A549 (cell line): ENCODE data around the gene TUBA4A. TPM values are rescaled to one million over a fixed set of nuclear protein-coding genes. Genes with fewer than 3 reads are reported as not detected.

Source experiments
- ATAC-seq, 2 experiments: fragments of 200-7000 bp in 1 of 2; fragments of >200 bp in 1 of 2; cut with Nextera tagmentation in 1 of 2; cut with Tn5 transposase in 1 of 2; 3 replicates each; pipeline versions ENCODE4 v1.8.0 to v1.9.1; 2018 to 2020; ENCODE audit warnings: mild to moderate bottlenecking in 1 of 2, moderate library complexity in 1 of 2
- CTCF ChIA-PET: fragments of 300-600 bp; sonication (Branson Sonifier 250); formaldehyde crosslinking; extraction: SDS; loops from one replicate; lab custom pipeline; 2021; ENCODE audit warnings: antibody characterized with exemption, inconsistent platforms; lab: Yijun Ruan, JAX
- POLR2A ChIA-PET: fragments of 350-600 bp; formaldehyde crosslinking; extraction: SDS; loops from one replicate; lab custom pipeline; 2021; ENCODE audit warnings: antibody characterized with exemption, inconsistent platforms; lab: Yijun Ruan, JAX
- DNase-seq, 2 experiments: peaks; one replicate each; pipeline versions ENCODE4 v3.0.0 to v3.0.0-alpha.2; 2011 to 2016; ENCODE audit warnings: low read depth in 1 of 2, low spot score in 1 of 2
- FAIRE-seq: peaks from 2 replicates; lab custom pipeline; 2011; peaks lifted over from hg19 to GRCh38; lab: Jason Lieb, UNC
- H3K27ac ChIP-seq, 2 experiments: fragments of >200 bp; sonication (Bioruptor Twin); formaldehyde crosslinking; 3 replicates each; pipeline ENCODE4 v1.5.1; 2016 to 2017
- H3K4me1 ChIP-seq: fragments of >200 bp; sonication (Bioruptor Twin); formaldehyde crosslinking; 3 replicates; pipeline ENCODE4 v1.6.1; 2016
- H3K4me2 ChIP-seq: fragments of >200 bp; sonication (Bioruptor Twin); formaldehyde crosslinking; 3 replicates; pipeline ENCODE4 v1.6.1; 2016
- H3K4me3 ChIP-seq: fragments of >200 bp; sonication (Bioruptor Twin); formaldehyde crosslinking; 3 replicates; pipeline ENCODE4 v1.5.1; 2016
- H3K9me3 ChIP-seq: fragments of >200 bp; sonication (Bioruptor Twin); formaldehyde crosslinking; 3 replicates; pipeline ENCODE4 v1.6.1; 2016
- ATOH8 ChIP-seq: fragments of 250-450 bp; sonication (Bioruptor Pico); IDR thresholded peaks from 2 replicates; pipeline ENCODE4 v1.5.0; 2020; ENCODE audit warnings: low read depth, mild to moderate bottlenecking, moderate library complexity
- BHLHE40 ChIP-seq: IDR thresholded peaks from 2 replicates; pipeline ENCODE4 v1.6.1; 2012; ENCODE audit warnings: low read depth, low read length, inconsistent platforms
- CBX8 ChIP-seq: fragments of 200-600 bp; sonication (generic); IDR thresholded peaks from 2 replicates; pipeline ENCODE4 v1.6.1; 2016
- CHD2 ChIP-seq: fragments of 150-350 bp; IDR thresholded peaks from 2 replicates; pipeline ENCODE4 v1.6.1; 2014; ENCODE audit warnings: low read length; ENCODE audit not compliant: partially characterized antibody
- CHD4 ChIP-seq: fragments of 200-600 bp; sonication (generic); IDR thresholded peaks from 2 replicates; pipeline ENCODE4 v1.6.1; 2016; ENCODE audit warnings: antibody characterized with exemption, mild to moderate bottlenecking, borderline replicate concordance
- E2F6 ChIP-seq: IDR thresholded peaks from 2 replicates; pipeline ENCODE4 v1.6.1; 2012; ENCODE audit warnings: low read depth, borderline replicate concordance
- EP300 ChIP-seq, 2 experiments: fragments of >200 bp; sonication (Bioruptor Twin); formaldehyde crosslinking; IDR thresholded peaks; 2 replicates in 1 of 2; 3 replicates in 1 of 2; pipeline ENCODE4 v1.6.1; 2016 to 2017
- ESRRA ChIP-seq: fragments of 150-350 bp; IDR thresholded peaks from 2 replicates; pipeline ENCODE4 v1.6.1; 2014; ENCODE audit warnings: mild to moderate bottlenecking, low read length, borderline replicate concordance
- FOSB ChIP-seq: fragments of 250-450 bp; sonication (Bioruptor Pico); IDR thresholded peaks from 2 replicates; pipeline ENCODE4 v1.5.0; 2020; ENCODE audit warnings: mild to moderate bottlenecking, moderate library complexity
- FOSL2 ChIP-seq, 2 experiments: fragments of 450-650 bp in 1 of 2; fragments of >200 bp in 1 of 2; sonication (Bioruptor Twin) in 1 of 2; formaldehyde crosslinking; IDR thresholded peaks; 2 replicates each; pipeline versions ENCODE4 v1.5.0 to v1.6.1; 2016 to 2020; ENCODE audit warnings: mild to moderate bottlenecking in 1 of 2, moderate library complexity in 1 of 2
- HEYL ChIP-seq: fragments of 250-450 bp; sonication (Bioruptor Pico); IDR thresholded peaks from 2 replicates; pipeline ENCODE4 v1.8.0; 2021; ENCODE audit warnings: mild to moderate bottlenecking, moderate library complexity
- HOXB5 ChIP-seq: fragments of 250-450 bp; sonication (Bioruptor Pico); IDR thresholded peaks from 2 replicates; pipeline ENCODE4 v1.5.0; 2020; ENCODE audit warnings: mild to moderate bottlenecking, moderate library complexity
- JUNB ChIP-seq: fragments of >200 bp; sonication (Bioruptor Twin); formaldehyde crosslinking; IDR thresholded peaks from 2 replicates; pipeline ENCODE4 v1.6.1; 2016
- KDM1A ChIP-seq: fragments of 200-600 bp; sonication (generic); IDR thresholded peaks from 2 replicates; pipeline ENCODE4 v1.6.1; 2016; ENCODE audit warnings: low read depth, mild to moderate bottlenecking
- KDM5A ChIP-seq: fragments of 200-600 bp; sonication (generic); IDR thresholded peaks from 2 replicates; pipeline ENCODE4 v1.6.1; 2016; ENCODE audit warnings: antibody characterized with exemption, mild to moderate bottlenecking
- MAFK ChIP-seq: fragments of 450-650 bp; IDR thresholded peaks from 2 replicates; pipeline ENCODE4 v1.6.1; 2014; ENCODE audit not compliant: partially characterized antibody
- MAX ChIP-seq: IDR thresholded peaks from 2 replicates; pipeline ENCODE4 v1.6.1; 2012
- PBX3 ChIP-seq: IDR thresholded peaks from 2 replicates; pipeline ENCODE4 v1.6.1; 2012
- POLR2AphosphoS2 ChIP-seq: conservative IDR thresholded peaks from 2 replicates; pipeline ENCODE4 v1.6.1; 2012; ENCODE audit warnings: low read length, improper control_type of control experiment, inconsistent platforms
- RAD21 ChIP-seq, 2 experiments: fragments of >200 bp in 1 of 2; sonication (Bioruptor Twin) in 1 of 2; formaldehyde crosslinking in 1 of 2; IDR thresholded peaks in 1 of 2; conservative IDR thresholded peaks in 1 of 2; 2 replicates in 1 of 2; 3 replicates in 1 of 2; pipeline ENCODE4 v1.6.1; 2012 to 2018; ENCODE audit warnings: inconsistent platforms in 1 of 2
- RARB ChIP-seq: fragments of 250-450 bp; sonication (Bioruptor Pico); IDR thresholded peaks from 2 replicates; pipeline ENCODE4 v1.8.0; 2021; ENCODE audit warnings: mild to moderate bottlenecking, moderate library complexity
- RCOR1 ChIP-seq: fragments of 150-350 bp; IDR thresholded peaks from 2 replicates; pipeline ENCODE4 v1.6.1; 2014; ENCODE audit warnings: antibody characterized with exemption, low read length, low read depth
- ZFP36 ChIP-seq: fragments of 450-650 bp; IDR thresholded peaks from 2 replicates; pipeline ENCODE4 v1.6.1; 2014; ENCODE audit warnings: borderline replicate concordance; ENCODE audit not compliant: partially characterized antibody
- ZNF302 ChIP-seq: fragments of 250-450 bp; sonication (Bioruptor Pico); IDR thresholded peaks from 2 replicates; pipeline ENCODE4 v1.9.0; 2021; ENCODE audit warnings: inconsistent platforms, mild to moderate bottlenecking, moderate library complexity
- WGBS: methylation state at CpG from one replicate; pipeline ENCODE4 v1.1.6; 2017; ENCODE audit errors: missing lambda C conversion rate; 5-methylcytosine and 5-hydroxymethylcytosine counted together
- polyA plus RNA-seq, 4 experiments: library from polyadenylated mRNA; depleted of rRNA in 3 of 4; stranded (reverse); fragments of >200 nt; fragmentation: RNase III in 1 of 4; extraction: RNeasy Plus Mini Kit Qiagen cat#74134 plus additional on column Dnase treatment in 1 of 4; gene quantifications; 2 replicates in 3 of 4; 3 replicates in 1 of 4; pipeline ENCODE4 v1.2.3, GENCODE V29; 2011 to 2017
- TF ChIP-seq, protein P1 (sequence below): fragments of >200 bp; sonication (Bioruptor Twin); formaldehyde crosslinking; IDR thresholded peaks from 3 replicates; pipeline ENCODE4 v1.6.1; 2016
- TF ChIP-seq, protein P2 (sequence below): fragments of >200 bp; sonication (Bioruptor Twin); formaldehyde crosslinking; IDR thresholded peaks from 2 replicates; pipeline ENCODE4 v1.6.1; 2016

Gene TUBA4A
- polyA plus RNA-seq, 2 of the 4 experiments (the other 2 are of a cell fraction), result 222 to 450 TPM

GRCh38 chr2:219279916-219280516 lies 26.3 kb upstream of the TUBA4A start:
- POLR2A ChIA-PET, result interaction anchor here (0.9 to 3.0 kb wide), 5 partner anchors 26 to 51 kb away, joined by 3 to 51 read pairs (median 3); partner anchors contain the start of genes ANKZF1, ATG9A, TUBA4A and TUBA4B
- no peak for TF ChIP-seq JUNB
- TF ChIP-seq ATOH8 (CRISPR knock-in tag), result no peak
- no peak for TF ChIP-seq BHLHE40
- TF ChIP-seq RCOR1, result no peak
- TF ChIP-seq HEYL (CRISPR knock-in tag), result no peak
- no peak for TF ChIP-seq ZNF302 (CRISPR knock-in tag)
- no peak for TF ChIP-seq KDM1A
- TF ChIP-seq, protein P1, sequence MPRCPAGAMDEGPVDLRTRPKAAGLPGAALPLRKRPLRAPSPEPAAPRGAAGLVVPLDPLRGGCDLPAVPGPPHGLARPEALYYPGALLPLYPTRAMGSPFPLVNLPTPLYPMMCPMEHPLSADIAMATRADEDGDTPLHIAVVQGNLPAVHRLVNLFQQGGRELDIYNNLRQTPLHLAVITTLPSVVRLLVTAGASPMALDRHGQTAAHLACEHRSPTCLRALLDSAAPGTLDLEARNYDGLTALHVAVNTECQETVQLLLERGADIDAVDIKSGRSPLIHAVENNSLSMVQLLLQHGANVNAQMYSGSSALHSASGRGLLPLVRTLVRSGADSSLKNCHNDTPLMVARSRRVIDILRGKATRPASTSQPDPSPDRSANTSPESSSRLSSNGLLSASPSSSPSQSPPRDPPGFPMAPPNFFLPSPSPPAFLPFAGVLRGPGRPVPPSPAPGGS, result no peak
- TF ChIP-seq CHD4, result no peak
- no peak for TF ChIP-seq MAFK
- TF ChIP-seq MAX, result no peak
- no peak for TF ChIP-seq HOXB5 (CRISPR knock-in tag)
- no peak for TF ChIP-seq ESRRA
- TF ChIP-seq, protein P2, sequence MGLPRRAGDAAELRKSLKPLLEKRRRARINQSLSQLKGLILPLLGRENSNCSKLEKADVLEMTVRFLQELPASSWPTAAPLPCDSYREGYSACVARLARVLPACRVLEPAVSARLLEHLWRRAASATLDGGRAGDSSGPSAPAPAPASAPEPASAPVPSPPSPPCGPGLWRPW, result no peak
- TF ChIP-seq E2F6, result no peak
- Histone ChIP-seq H3K27ac (peak overlapping the region; percentile 96 to 99), H3K4me2 (peak overlapping the region; percentile 95), H3K4me1 (peaks cover 47% of the 10 kb centered on the region), H3K9me3 (no peaks in the 10 kb centered on the region), H3K4me3 (peak overlapping the region; percentile 66)
- WGBS, result 60% methylated on average over 10 of the region's 12 CpGs
- DNase-seq, result peak in 1 of 2 experiments; percentile 72
- CTCF ChIA-PET, result interaction anchor here (1.0 to 16.2 kb wide), 8 partner anchors 16 to 114 kb away, joined by 3 to 540 read pairs (median 4); partner anchors contain the start of genes ABCB6, TUBA4A and TUBA4B
- ATAC-seq, result no peak
- no peak for FAIRE-seq

DNA sequence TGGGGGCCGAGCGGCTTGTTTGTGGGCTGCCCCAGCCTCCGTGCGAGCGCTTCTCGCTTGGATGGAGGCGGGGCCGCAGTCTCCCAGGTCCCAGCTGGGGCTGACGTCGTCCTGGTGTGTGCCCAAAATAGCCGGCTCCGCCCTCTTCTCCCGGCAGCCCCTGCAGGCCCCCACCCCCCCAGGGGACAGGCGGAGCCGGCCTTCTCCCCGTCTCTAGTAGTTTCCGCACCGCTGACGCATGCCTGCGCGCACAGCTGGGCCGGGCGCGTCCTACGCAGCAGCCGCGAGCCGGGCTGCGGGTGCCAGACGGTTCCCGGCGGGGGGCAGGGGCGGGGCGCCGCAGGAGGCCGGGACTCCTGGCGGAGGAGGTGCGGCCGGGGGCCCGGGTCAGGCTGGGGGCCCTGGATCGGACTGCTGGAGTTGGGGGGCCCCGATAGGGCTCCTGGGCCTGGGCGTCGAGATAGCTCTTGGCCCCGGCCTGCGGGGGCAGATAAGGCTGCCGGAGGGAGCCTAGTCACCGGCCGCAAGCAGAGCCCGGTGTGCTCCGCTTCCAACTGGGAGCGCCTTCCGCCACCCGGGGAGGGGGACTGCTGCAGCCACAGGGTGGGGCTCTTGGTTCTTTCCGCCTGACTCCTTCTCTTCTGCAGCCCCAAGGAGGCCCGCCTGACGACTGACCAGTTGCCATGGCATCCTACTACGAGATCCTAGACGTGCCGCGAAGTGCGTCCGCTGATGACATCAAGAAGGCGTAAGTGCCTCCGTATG lies 25.6 kb upstream of the TUBA4A start, which contains the start of gene DNAJB2:
TSS of gene DNAJB2 (plus strand) at position 216 of the 765 bp plus-strand sequence. CDS start at position 684, 468 bp downstream.
- no peaks in the 10 kb centered on the region for H3K9me3 ChIP-seq
- TF ChIP-seq ATOH8 (CRISPR knock-in tag), result peak; percentile 77
- TF ChIP-seq PBX3, result peak; percentile 81; the same call in 1 of the 2 replicates
- TF ChIP-seq EP300 (IDR thresholded peaks at IDR 0.05), result peak; percentile 29 to 75; a peak in 1 of 5 replicates
- TF ChIP-seq E2F6, result 0 out of 2 replicates have a peak, but pooled peaks have one; percentile 28
- no peak for TF ChIP-seq RARB
- TF ChIP-seq MAX, result peak; percentile 85
- no peak for TF ChIP-seq CBX8
- no peak for TF ChIP-seq ZFP36
- TF ChIP-seq JUNB, result peak; percentile 22; the same call in 1 of the 2 replicates
- TF ChIP-seq, protein P2, result no peak
- peak; percentile 75; the same call in 1 of the 2 replicates for TF ChIP-seq FOSL2 (IDR thresholded peaks at IDR 0.05)
- TF ChIP-seq FOSL2 (CRISPR knock-in tag; IDR thresholded peaks at IDR 0.05), result peak; percentile 81
- TF ChIP-seq RAD21 (conservative IDR thresholded peaks at IDR 0.05 in 1 of 2, IDR thresholded peaks at IDR 0.05 in 1 of 2), result peak; percentile 17 to 30; a peak in 1 of 5 replicates
- no peak for TF ChIP-seq CHD2
- TF ChIP-seq KDM5A, result no peak
- no peak for TF ChIP-seq HOXB5 (CRISPR knock-in tag)
- no peak for TF ChIP-seq POLR2AphosphoS2
- TF ChIP-seq FOSB (CRISPR knock-in tag), result no peak

More for the DNA sequence above, 25.6 kb upstream of the TUBA4A start, which contains the start of gene DNAJB2:
- Histone ChIP-seq H3K4me1 (peaks cover 54% of the 10 kb centered on the region), H3K27ac (peak within 1 kb of the TSS; percentile 96 to 99), H3K4me2 (peak within 1 kb of the TSS; percentile 95), H3K4me3 (peak within 1 kb of the TSS; percentile 66)
- DNase-seq (peak; percentile 97), FAIRE-seq (no peak), ATAC-seq (peak; percentile 74 to 85)
- 2% methylated on average over 28 of the region's 65 CpGs for WGBS
- POLR2A ChIA-PET, result interaction anchor here (0.5 to 3.0 kb wide), 14 partner anchors 12 to 103 kb away, joined by 3 to 51 read pairs (median 6); partner anchors contain the start of genes ABCB6, ANKZF1, ATG9A and CNPPD1
- CTCF ChIA-PET, result interaction anchor here (0.6 to 16.2 kb wide), 19 partner anchors 7 to 267 kb away, joined by 3 to 540 read pairs (median 5); partner anchors contain the start of genes ABCB6, ANKZF1, CNPPD1 and GLB1L
